Endothelial cell of umbilical vein (primary cell): ENCODE measurements around the gene EDNRB. TPM values are rescaled to one million over a fixed set of nuclear protein-coding genes. Genes with fewer than 3 reads are reported as not detected.

Experiments
- BruUV-seq: library from RNA; stranded (reverse); fragments of 400-500 nt; replicated peaks from 2 replicates; lab custom pipeline; 2021; lab: Mats Ljungman, UMichigan
- CTCF ChIA-PET: fragments of 300-600, 350-600 bp; sonication (Branson Sonifier 250); formaldehyde crosslinking; loops from one replicate; lab custom pipeline; 2021; ENCODE audit warnings: antibody characterized with exemption, inconsistent platforms; lab: Charles Lee
- POLR2A ChIA-PET: fragments of 300-600, 350-600 bp; sonication (Branson Sonifier 250); formaldehyde crosslinking; loops from one replicate; lab custom pipeline; 2021; ENCODE audit warnings: antibody characterized with exemption, inconsistent platforms; lab: Charles Lee
- DNase-seq: peaks from one replicate; pipeline ENCODE4 v3.0.0-alpha.2; 2011; ENCODE audit warnings: low read depth, low spot score
- FAIRE-seq: peaks from 2 replicates; lab custom pipeline; 2011; peaks lifted over from hg19 to GRCh38; lab: Jason Lieb, UNC
- H2AFZ ChIP-seq: 2 replicates; pipeline ENCODE4 v1.6.0; 2012; ENCODE audit warnings: low read depth, low read length, control low read depth, inconsistent platforms
- H3K27ac ChIP-seq: 2 replicates; pipeline ENCODE4 v1.5.1; 2011; ENCODE audit warnings: low read depth, mild to moderate bottlenecking, control low read depth, low read length, moderate library complexity; ENCODE audit not compliant: insufficient read depth
- H3K27me3 ChIP-seq, 2 experiments: 2 replicates each; pipeline versions ENCODE4 v1.6.0 to v1.6.1; 2011; ENCODE audit warnings: low read length in 2 of 2, mixed read lengths in 1 of 2; ENCODE audit not compliant: control insufficient read depth in 2 of 2, insufficient read depth in 2 of 2
- H3K36me3 ChIP-seq, 2 experiments: 2 replicates in 1 of 2; 3 replicates in 1 of 2; pipeline ENCODE4 v1.5.1; 2011; ENCODE audit warnings: low read length in 2 of 2, mild to moderate bottlenecking in 1 of 2, moderate library complexity in 1 of 2; ENCODE audit not compliant: control insufficient read depth in 2 of 2, insufficient read depth in 2 of 2; ENCODE audit errors: extremely low read depth in 1 of 2
- H3K4me1 ChIP-seq: 3 replicates; pipeline ENCODE4 v1.5.1; 2011; ENCODE audit warnings: mild to moderate bottlenecking, low read length; ENCODE audit not compliant: control insufficient read depth, insufficient read depth; ENCODE audit errors: extremely low read depth
- H3K4me2 ChIP-seq: 2 replicates; pipeline ENCODE4 v1.6.1; 2011; ENCODE audit warnings: low read length, control low read depth, mixed read lengths; ENCODE audit not compliant: insufficient read depth
- H3K4me3 ChIP-seq, 3 experiments: fragments of 200-600 bp in 1 of 3; sonication (generic), shearing (Covaris generic) in 1 of 3; replicated peaks in 1 of 3; 2 replicates each; pipeline ENCODE4 v1.5.1; 2011 to 2016; ENCODE audit warnings: control low read depth in 3 of 3, low read length in 3 of 3, mild to moderate bottlenecking in 2 of 3, inconsistent platforms in 1 of 3, low read depth in 1 of 3, moderate library complexity in 1 of 3; ENCODE audit not compliant: insufficient read depth in 1 of 3
- H3K79me2 ChIP-seq: 2 replicates; pipeline ENCODE4 v1.6.0; 2012; ENCODE audit warnings: low read length, inconsistent platforms; ENCODE audit not compliant: control insufficient read depth, insufficient read depth
- H3K9ac ChIP-seq: replicated peaks from 2 replicates; pipeline ENCODE3; 2011; ENCODE audit warnings: low read length, control low read depth; ENCODE audit not compliant: insufficient read depth; ENCODE audit errors: extremely low read depth
- H3K9me1 ChIP-seq: replicated peaks from 3 replicates; pipeline ENCODE4 v1.6.0; 2011; ENCODE audit warnings: mild to moderate bottlenecking, low read length; ENCODE audit not compliant: control insufficient read depth, insufficient read depth; ENCODE audit errors: extremely low read depth
- H3K9me3 ChIP-seq: replicated peaks from 2 replicates; pipeline ENCODE4 v1.5.1; 2012; ENCODE audit warnings: low read length, inconsistent platforms; ENCODE audit not compliant: control insufficient read depth, insufficient read depth
- H4K20me1 ChIP-seq: replicated peaks from 2 replicates; pipeline ENCODE3; 2011; ENCODE audit warnings: mild to moderate bottlenecking, low read length; ENCODE audit not compliant: control insufficient read depth, insufficient read depth; ENCODE audit errors: extremely low read depth
- CTCF ChIP-seq, 2 donors: IDR thresholded peaks; 1 replicate in 1 of 2; 2 replicates in 1 of 2; pipeline ENCODE4 v1.5.1; 2011; ENCODE audit warnings: low read length in 2 of 2, mild to moderate bottlenecking in 2 of 2, moderate library complexity in 2 of 2, control low read depth in 1 of 2, inconsistent platforms in 1 of 2, low read depth in 1 of 2; ENCODE audit not compliant: insufficient read depth in 1 of 2; ENCODE audit errors: extremely low read depth in 1 of 2
- EZH2 ChIP-seq: IDR thresholded peaks from 2 replicates; pipeline ENCODE4 v1.6.1; 2012; ENCODE audit warnings: borderline replicate concordance, low read depth, mild to moderate bottlenecking, moderate library complexity, low read length, inconsistent platforms; ENCODE audit not compliant: severe bottlenecking
- FOS ChIP-seq: IDR thresholded peaks from 2 replicates; pipeline ENCODE4 v1.6.1; 2011; ENCODE audit warnings: mild to moderate bottlenecking, low read length, moderate library complexity, borderline replicate concordance; ENCODE audit not compliant: insufficient read depth
- GATA2 ChIP-seq: IDR thresholded peaks from 2 replicates; pipeline ENCODE4 v1.7.0; 2011; ENCODE audit warnings: low read depth, mild to moderate bottlenecking, moderate library complexity, mixed read lengths, low read length; ENCODE audit not compliant: insufficient read length, insufficient read depth
- JUN ChIP-seq: IDR thresholded peaks from 2 replicates; pipeline ENCODE4 v1.6.1; 2011; ENCODE audit warnings: borderline replicate concordance, low read depth; ENCODE audit not compliant: insufficient read length, insufficient read depth
- MAX ChIP-seq: IDR thresholded peaks from 2 replicates; pipeline ENCODE4 v1.6.1; 2011; ENCODE audit not compliant: insufficient read depth, insufficient read length
- MYC ChIP-seq: IDR thresholded peaks from one replicate; pipeline ENCODE4 v1.6.1; 2011; ENCODE audit warnings: mild to moderate bottlenecking, low read depth, low read length
- POLR2A ChIP-seq: IDR thresholded peaks from 2 replicates; pipeline ENCODE4 v1.6.1; 2012; ENCODE audit warnings: low read depth, mild to moderate bottlenecking, control low read depth, low read length
- POLR2AphosphoS5 ChIP-seq: IDR thresholded peaks from 2 replicates; pipeline ENCODE4 v1.6.1; 2012; ENCODE audit warnings: low read depth, mild to moderate bottlenecking, control low read depth, low read length, moderate library complexity; ENCODE audit not compliant: insufficient read depth
- dilution Hi-C: fragments of 300-500 bp; cut with MboI; formaldehyde crosslinking; loops from one replicate; pipeline ENCODE4 v1.15.0; 2019; ENCODE audit warnings: low sequenced_read_pairs; ENCODE audit not compliant: extremely low pct_ligation_motif_present
- intact Hi-C: fragments of 100-400 bp; cut with micrococcal nuclease; formaldehyde crosslinking; loops from one replicate; pipeline ENCODE4 v1.10.0; 2022
- polyA plus RNA-seq, 4 experiments: library from polyadenylated mRNA; depleted of rRNA in 3 of 4; stranded (reverse) in 3 of 4; unstranded in 1 of 4; fragments of >200 nt; gene quantifications; 2 replicates each; pipeline versions ENCODE4 v1.2.1 to v1.2.3, GENCODE V29; 2011 to 2012; ENCODE audit warnings: missing spikeins in 1 of 4
- total RNA-seq: library from RNA; stranded (reverse); gene quantifications from 2 replicates; pipeline ENCODE4 v1.2.3, GENCODE V29; 2021

EDNRB gene
- total and polyA plus RNA-seq, 2 donors (not counting 3 experiments of a cell fraction or from before 2014, with no cell fraction given), result 1.3 to 2.3 TPM

- TF ChIP-seq POLR2AphosphoS5, result no peak
- no peak for TF ChIP-seq CTCF (IDR thresholded peaks at IDR 0.05; ENCODE audit: extremely low read depth in 1 of 2, insufficient read depth in 1 of 2, low read depth in 1 of 2, low read length in 2 of 2)
- TF ChIP-seq GATA2, result no peak
- TF ChIP-seq EZH2, result no peak
- TF ChIP-seq FOS, result no peak
- no peak for TF ChIP-seq MAX
- no peak for TF ChIP-seq MYC
- TF ChIP-seq POLR2A, result no peak
- no peak for TF ChIP-seq JUN
- CTCF ChIA-PET, result no interaction called here
- no peaks in the 10 kb centered on the region for H3K9me1 ChIP-seq
- H3K4me2 ChIP-seq, result no peak overlapping the region
- POLR2A ChIA-PET, result no interaction called here
- H3K27me3 ChIP-seq, result no peaks in the 10 kb centered on the region
- DNase-seq (no peak), FAIRE-seq (no peak)
- peaks cover 15% of the 10 kb centered on the region for H3K4me1 ChIP-seq
- no peak overlapping the region for H3K4me3 ChIP-seq
- H3K36me3 ChIP-seq, result no peaks in the 10 kb centered on the region
- no peak overlapping the region for H3K27ac ChIP-seq
- intact Hi-C loops (no loop called here), dilution Hi-C loops (no loop called here)
- no peaks in the 10 kb centered on the region for H3K79me2 ChIP-seq
- H2AFZ ChIP-seq, result no peak overlapping the region
- H3K9me3 ChIP-seq, result no peaks in the 10 kb centered on the region
- H3K9ac ChIP-seq, result no peak overlapping the region
- no TSS peak for BruUV-seq
- H4K20me1 ChIP-seq, result no peaks in the 10 kb centered on the region
These were observed 16.2 kb downstream of the EDNRB start for GRCh38 chr13:77902319-77902963.
